ENCODE results near the gene KCNQ2. TPM values are rescaled to one million over a fixed set of nuclear protein-coding genes. Genes with fewer than 3 reads are reported as not detected.
A peak's percentile ranks its signal among the peaks of the same experiment; 100 is the strongest.

The KCNQ2 gene
- total RNA-seq (1 to 10 TPM in 3 of 10 donors, under 1 TPM in 1, not detected in 6; 0.26 to 3.8 (median 1.9) TPM), polyA plus RNA-seq (under 1 TPM in 1 of 2 donors, not detected in 1; 0.03 TPM)
- long read RNA-seq, donor 1: 0 reads
- long read RNA-seq, donor 2: 0 reads
- long read RNA-seq, donor 3: 0 reads

- WGBS, 2 donors: 0 to 1% methylated on average over 74 to 110 of the region's 111 CpGs
- Histone ChIP-seq H3K27me3 (peaks cover 21 to 93% (median 83%) of the 10 kb centered on the region in 7 donors), H3K36me3 (no peaks in the 10 kb centered on the region), H3K4me3 (peak within 1 kb of the TSS in 5 of 10 donors; percentile 10 to 24 (median 13)), H3K9me3 (no peaks in the 10 kb centered on the region), H3K4me1 (peaks cover 0 to 13% (median 9%) of the 10 kb centered on the region in 9 donors), H3K27ac (no peak within 1 kb of the TSS)
- intact Hi-C loops (cut with DNase I): loop anchor here in 1 of 10 donors (10.0 kb wide), 1 partner anchor 1677 kb away; no protein-coding TSS in a partner anchor
- ATAC-seq (no peak), DNase-seq (no peak)
- TF ChIP-seq CTCF (IDR thresholded peaks at IDR 0.05): no peak
Measured at GRCh38 chr20:63471981-63472831, at the start of gene KCNQ2. TSS of gene KCNQ2 (minus strand) at chr20:63472655. CDS start at chr20:63472463, 192 bp downstream.

- H3K9me3 ChIP-seq: peaks cover 0 to 7% (median 0%) of the 10 kb centered on the region in 11 donors
- no peak for ATAC-seq
- H3K27me3 ChIP-seq: peaks cover 0 to 3% (median 0%) of the 10 kb centered on the region in 7 donors
- intact Hi-C loops (cut with DNase I): loop anchor here in 4 of 10 donors (2.0 to 10.0 kb wide), 2 partner anchors 25 to 77 kb away; no protein-coding TSS in a partner anchor
- H3K27ac ChIP-seq: peak overlapping the region in 8 of 10 donors; percentile 90 to 97 (median 96)
- peak in 1 of 2 donors; percentile 22 for DNase-seq
- TF ChIP-seq CTCF (IDR thresholded peaks at IDR 0.05): no peak
- peaks cover 0 to 23% (median 4%) of the 10 kb centered on the region in 9 donors for H3K36me3 ChIP-seq
- H3K4me3 ChIP-seq: peak overlapping the region; percentile 55 to 99 (median 74)
- peaks cover 14 to 39% (median 22%) of the 10 kb centered on the region in 9 donors for H3K4me1 ChIP-seq
- WGBS, 2 donors: 12 to 34% methylated on average over 23 of the region's 23 CpGs
Measured at GRCh38 chr20:63521602-63522001, 49.1 kb upstream of the KCNQ2 start.

GRCh38 chr20:63520934-63521601 is 48.6 kb upstream of the KCNQ2 start:
- DNase-seq (peak; percentile 65 to 75), ATAC-seq (peak; percentile 17 to 72 (median 62))
- peak in 5 of 9 donors; percentile 5 to 38 (median 13) for TF ChIP-seq CTCF (IDR thresholded peaks at IDR 0.05)
- peaks cover 0 to 7% (median 0%) of the 10 kb centered on the region in 11 donors for H3K9me3 ChIP-seq
- H3K36me3 ChIP-seq: peaks cover 0 to 23% (median 4%) of the 10 kb centered on the region in 9 donors
- WGBS, 2 donors: 1 to 2% methylated on average over 44 to 63 of the region's 68 CpGs
- H3K4me3 ChIP-seq: peak overlapping the region; percentile 55 to 99 (median 74)
- intact Hi-C loops (cut with DNase I): loop anchor here in 6 of 10 donors (1.0 to 10.0 kb wide), 4 partner anchors 24 to 76 kb away; no protein-coding TSS in a partner anchor
- peaks cover 0 to 3% (median 0%) of the 10 kb centered on the region in 7 donors for H3K27me3 ChIP-seq
- peaks cover 14 to 39% (median 22%) of the 10 kb centered on the region in 9 donors for H3K4me1 ChIP-seq
- peak overlapping the region; percentile 90 to 100 (median 96) for H3K27ac ChIP-seq

Data from heart right ventricle (tissue), 16 donors.